Right lobe of liver (tissue), 4 donors: Measurements from ENCODE around the gene KASH5.

Experiments used
- POLR2A ChIP-seq: fragments of 450-650 bp; IDR thresholded peaks from one replicate; pipeline ENCODE4 v1.6.1; 2017; ENCODE audit warnings: antibody characterized with exemption, mild to moderate bottlenecking
- TF ChIP-seq, protein P1 (sequence below), 4 donors: fragments of 200-600 bp in 3 of 4; fragments of 450-650 bp in 1 of 4; IDR thresholded peaks; one replicate each; pipeline versions ENCODE4 v1.5.1 to v1.8.0; 2016 to 2022; ENCODE audit warnings: antibody characterized with exemption in 4 of 4, mild to moderate bottlenecking in 2 of 4
- donor health status: DM: no; HTN: no; CAD: no.
- donor health status: DM: no; HTN: no; CAD: no.
- donor health status: DM: no; HTN: yes; CAD: no.

DNA sequence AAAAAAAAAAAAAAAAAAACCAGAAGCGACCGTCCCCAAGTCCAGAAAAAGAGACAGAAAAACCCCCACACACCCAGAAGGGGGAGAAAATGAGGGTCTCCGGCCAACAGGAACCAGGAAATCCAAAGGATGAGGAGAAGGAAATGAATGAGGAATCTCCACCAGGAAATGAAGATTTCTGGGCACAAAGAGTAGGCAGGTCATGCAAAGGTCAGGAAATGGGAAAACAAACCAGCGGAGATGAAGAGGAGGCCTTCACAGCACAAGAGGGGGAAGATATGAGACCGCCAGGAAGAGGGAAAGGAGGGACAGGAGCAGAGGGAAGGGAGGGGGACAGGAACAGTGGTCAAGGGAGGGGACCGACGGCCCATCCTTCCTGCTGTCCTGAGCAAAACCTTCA, 31.7 kb upstream of the KASH5 start:
- TF ChIP-seq, protein P1, sequence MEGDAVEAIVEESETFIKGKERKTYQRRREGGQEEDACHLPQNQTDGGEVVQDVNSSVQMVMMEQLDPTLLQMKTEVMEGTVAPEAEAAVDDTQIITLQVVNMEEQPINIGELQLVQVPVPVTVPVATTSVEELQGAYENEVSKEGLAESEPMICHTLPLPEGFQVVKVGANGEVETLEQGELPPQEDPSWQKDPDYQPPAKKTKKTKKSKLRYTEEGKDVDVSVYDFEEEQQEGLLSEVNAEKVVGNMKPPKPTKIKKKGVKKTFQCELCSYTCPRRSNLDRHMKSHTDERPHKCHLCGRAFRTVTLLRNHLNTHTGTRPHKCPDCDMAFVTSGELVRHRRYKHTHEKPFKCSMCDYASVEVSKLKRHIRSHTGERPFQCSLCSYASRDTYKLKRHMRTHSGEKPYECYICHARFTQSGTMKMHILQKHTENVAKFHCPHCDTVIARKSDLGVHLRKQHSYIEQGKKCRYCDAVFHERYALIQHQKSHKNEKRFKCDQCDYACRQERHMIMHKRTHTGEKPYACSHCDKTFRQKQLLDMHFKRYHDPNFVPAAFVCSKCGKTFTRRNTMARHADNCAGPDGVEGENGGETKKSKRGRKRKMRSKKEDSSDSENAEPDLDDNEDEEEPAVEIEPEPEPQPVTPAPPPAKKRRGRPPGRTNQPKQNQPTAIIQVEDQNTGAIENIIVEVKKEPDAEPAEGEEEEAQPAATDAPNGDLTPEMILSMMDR (IDR thresholded peaks at IDR 0.05) = no peak
- no peak for TF ChIP-seq POLR2A
